Measurements from ENCODE around the gene CRTC2.
A peak's percentile ranks its signal among the peaks of the same experiment; 100 is the strongest.

CRTC2 gene

DNA sequence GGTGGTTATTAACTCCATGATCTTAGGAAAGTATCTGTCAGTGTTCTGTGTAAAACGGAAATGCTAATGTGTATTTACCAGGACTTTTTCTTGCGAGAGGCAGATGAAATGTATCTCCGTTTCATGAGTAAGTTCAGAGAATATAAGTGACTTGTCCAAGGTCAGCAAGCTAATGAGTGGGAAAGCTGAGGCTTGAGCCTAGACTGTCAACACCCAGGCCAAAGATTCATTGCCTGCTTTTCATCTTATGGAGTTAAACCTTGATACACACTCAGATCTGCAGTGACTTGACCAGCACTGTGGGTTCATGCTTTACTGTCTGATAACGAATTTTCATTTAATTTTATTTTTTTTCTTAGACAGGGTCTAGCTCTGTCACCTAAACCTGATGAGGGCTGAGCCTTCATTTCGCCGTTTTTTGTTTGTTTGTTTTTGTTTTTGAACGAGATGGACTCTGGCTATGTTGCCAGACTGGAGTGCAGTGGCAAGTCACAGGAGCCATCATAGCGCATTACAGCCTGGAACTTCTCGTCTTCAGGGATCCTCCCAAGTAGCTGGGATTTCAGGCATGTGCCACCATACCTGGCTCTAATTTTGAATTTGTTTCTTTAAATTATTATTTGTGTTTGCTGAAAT, 20.0 kb upstream of the CRTC2 start:
- TF ChIP-seq, protein P1, sequence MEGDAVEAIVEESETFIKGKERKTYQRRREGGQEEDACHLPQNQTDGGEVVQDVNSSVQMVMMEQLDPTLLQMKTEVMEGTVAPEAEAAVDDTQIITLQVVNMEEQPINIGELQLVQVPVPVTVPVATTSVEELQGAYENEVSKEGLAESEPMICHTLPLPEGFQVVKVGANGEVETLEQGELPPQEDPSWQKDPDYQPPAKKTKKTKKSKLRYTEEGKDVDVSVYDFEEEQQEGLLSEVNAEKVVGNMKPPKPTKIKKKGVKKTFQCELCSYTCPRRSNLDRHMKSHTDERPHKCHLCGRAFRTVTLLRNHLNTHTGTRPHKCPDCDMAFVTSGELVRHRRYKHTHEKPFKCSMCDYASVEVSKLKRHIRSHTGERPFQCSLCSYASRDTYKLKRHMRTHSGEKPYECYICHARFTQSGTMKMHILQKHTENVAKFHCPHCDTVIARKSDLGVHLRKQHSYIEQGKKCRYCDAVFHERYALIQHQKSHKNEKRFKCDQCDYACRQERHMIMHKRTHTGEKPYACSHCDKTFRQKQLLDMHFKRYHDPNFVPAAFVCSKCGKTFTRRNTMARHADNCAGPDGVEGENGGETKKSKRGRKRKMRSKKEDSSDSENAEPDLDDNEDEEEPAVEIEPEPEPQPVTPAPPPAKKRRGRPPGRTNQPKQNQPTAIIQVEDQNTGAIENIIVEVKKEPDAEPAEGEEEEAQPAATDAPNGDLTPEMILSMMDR (conservative IDR thresholded peaks at IDR 0.05; ENCODE audit: low read length): no peak
- no peak for DNase-seq (ENCODE audit: low read depth)
- peak overlapping the region; percentile 99 for H3K4me3 ChIP-seq (ENCODE audit: low read length)

DNA sequence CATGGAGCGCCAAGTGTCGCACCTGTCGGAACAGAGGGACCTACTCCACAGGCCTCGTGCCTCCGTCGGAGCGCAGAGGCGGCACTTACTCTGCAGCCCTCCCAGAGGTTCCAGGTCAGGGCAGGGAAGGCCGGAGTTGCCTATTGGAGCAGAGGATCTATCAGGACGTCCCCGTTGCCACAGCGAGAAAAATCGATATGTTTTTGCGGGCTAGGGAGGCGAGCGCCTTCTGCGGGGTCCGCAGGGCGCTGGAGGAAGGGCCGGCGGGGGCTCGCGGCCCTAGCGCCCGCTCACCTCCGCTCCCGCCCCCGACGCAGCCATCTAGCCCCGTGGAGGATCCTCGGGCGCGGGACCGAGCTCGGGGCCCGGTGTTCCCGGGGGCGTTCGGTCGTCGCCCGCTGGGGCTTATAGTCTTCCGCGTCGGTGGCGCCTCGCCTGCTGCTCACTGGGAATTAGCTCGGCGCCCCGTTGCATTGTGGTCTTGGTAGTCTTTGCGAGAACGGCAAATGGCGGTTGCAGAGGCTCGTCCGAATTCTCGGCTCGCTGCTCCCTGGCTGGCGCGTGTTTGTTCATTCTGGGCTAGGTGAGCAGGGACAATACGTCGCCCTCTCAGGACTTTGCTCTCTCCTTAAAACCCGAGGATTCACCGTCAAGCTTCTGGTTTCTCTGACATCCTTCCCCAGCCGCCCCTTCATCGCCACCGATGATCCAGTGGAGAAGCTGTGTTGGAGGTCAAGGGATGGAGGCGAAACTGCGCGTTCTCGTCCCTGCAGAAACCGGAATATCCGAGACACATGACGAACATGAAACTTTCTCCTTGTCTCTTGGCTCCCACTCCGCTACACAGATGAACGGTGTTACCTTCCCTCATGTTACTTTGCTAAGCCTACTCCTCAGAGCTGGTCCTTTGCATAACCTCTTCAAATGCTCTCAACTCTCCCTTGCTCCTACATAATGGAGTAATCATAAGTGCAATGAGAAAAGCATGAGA, 19.1 kb upstream of the CRTC2 start, which contains the start of gene JTB:
TSS of gene JTB (minus strand) at position 425 of the 991 bp plus-strand sequence. CDS start at position 3, 422 bp downstream.
- peak within 1 kb of the TSS; percentile 99 for H3K4me3 ChIP-seq (ENCODE audit: low read length)
- DNase-seq (ENCODE audit: low read depth): peak; percentile 74
- TF ChIP-seq, protein P1 (conservative IDR thresholded peaks at IDR 0.05; ENCODE audit: low read length): no peak

GRCh38 chr1:153976819-153977249, 18.4 kb upstream of the CRTC2 start:
- peak overlapping the region; percentile 99 for H3K4me3 ChIP-seq (ENCODE audit: low read length)
- no peak for DNase-seq (ENCODE audit: low read depth)
- TF ChIP-seq, protein P1 (conservative IDR thresholded peaks at IDR 0.05; ENCODE audit: low read length): no peak

DNA sequence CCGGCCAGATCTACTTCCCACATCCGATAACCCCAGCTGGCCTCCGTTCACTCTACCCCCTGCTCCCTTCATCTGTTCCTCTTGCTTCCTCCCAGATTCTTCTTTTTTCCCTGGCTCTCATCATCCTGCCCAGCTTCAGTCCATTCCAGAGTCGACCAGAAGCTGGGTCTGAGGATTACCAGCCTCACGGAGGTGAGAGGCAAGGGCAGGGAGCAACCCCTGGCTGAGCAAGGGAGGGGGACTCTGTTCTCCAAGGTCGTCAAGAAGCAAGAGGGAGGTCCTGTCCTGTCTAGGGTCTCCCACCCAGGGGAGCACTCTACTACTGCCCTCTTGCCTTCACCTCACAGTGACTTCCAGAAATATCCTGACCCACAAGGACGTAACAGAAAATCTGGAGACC, 15.1 kb upstream of the CRTC2 start:
- TF ChIP-seq, protein P1 (conservative IDR thresholded peaks at IDR 0.05; ENCODE audit: low read length): no peak
- no peak overlapping the region for H3K4me3 ChIP-seq (ENCODE audit: low read length)
- DNase-seq (ENCODE audit: low read depth): no peak

- no peak overlapping the region for H3K4me3 ChIP-seq (ENCODE audit: low read length)
- TF ChIP-seq, protein P1 (conservative IDR thresholded peaks at IDR 0.05; ENCODE audit: low read length): no peak
- no peak for DNase-seq (ENCODE audit: low read depth)
Measured at GRCh38 chr1:153973071-153973470, 14.7 kb upstream of the CRTC2 start.

GRCh38 chr1:153970346-153970745, 11.9 kb upstream of the CRTC2 start:
- TF ChIP-seq, protein P1 (conservative IDR thresholded peaks at IDR 0.05; ENCODE audit: low read length): no peak

More at GRCh38 chr1:153970346-153970745, 11.9 kb upstream of the CRTC2 start:
- no peak overlapping the region for H3K4me3 ChIP-seq (ENCODE audit: low read length)
- DNase-seq (ENCODE audit: low read depth): no peak

Measured in AG10803 (cell line).